BJ (cell line): ENCODE data around the gene SLC2A6. TPM values are rescaled to one million over a fixed set of nuclear protein-coding genes. Genes with fewer than 3 reads are reported as not detected.

Experiments used
- CTCF ChIA-PET: fragments of 350-600 bp; formaldehyde crosslinking; extraction: SDS; loops from one replicate; lab custom pipeline; 2021; ENCODE audit warnings: antibody characterized with exemption, inconsistent platforms; lab: Yijun Ruan, JAX
- POLR2A ChIA-PET: fragments of 300-600 bp; sonication (Branson Sonifier 250); formaldehyde crosslinking; extraction: SDS; loops from one replicate; lab custom pipeline; 2021; ENCODE audit warnings: antibody characterized with exemption; lab: Charles Lee
- DNase-seq: peaks from one replicate; pipeline ENCODE4 v3.0.0-alpha.2; 2011; ENCODE audit warnings: low read depth
- H3K27me3 ChIP-seq: 2 replicates; pipeline ENCODE4 v1.6.0; 2011; ENCODE audit warnings: low read length; ENCODE audit not compliant: control insufficient read depth, insufficient read depth
- H3K36me3 ChIP-seq: 2 replicates; pipeline ENCODE4 v1.5.1; 2011; ENCODE audit warnings: low read length; ENCODE audit not compliant: control insufficient read depth, insufficient read depth
- H3K4me3 ChIP-seq: 2 replicates; pipeline ENCODE4 v1.5.1; 2011; ENCODE audit warnings: low read depth, mild to moderate bottlenecking, control low read depth, low read length
- CTCF ChIP-seq: IDR thresholded peaks from 2 replicates; pipeline ENCODE4 v1.5.1; 2011; ENCODE audit warnings: low read depth, mild to moderate bottlenecking, control low read depth, inconsistent platforms, low read length, moderate library complexity; ENCODE audit not compliant: insufficient read depth
- polyA plus RNA-seq: library from polyadenylated mRNA; depleted of rRNA; stranded (reverse); fragments of >200 nt; gene quantifications from 2 replicates; pipeline ENCODE4 v1.2.3, GENCODE V29; 2011

SLC2A6 gene
- polyA plus RNA-seq, 1 experiment = 9.0 TPM

GRCh38 chr9:133522073-133522910 is 43.4 kb upstream of the SLC2A6 start:
- H3K36me3 ChIP-seq = no peaks in the 10 kb centered on the region
- ChIA-PET CTCF (interaction anchor here (0.9 kb wide), 1 partner anchor 336 kb away, joined by 3 read pairs; no protein-coding TSS in a partner anchor), POLR2A (no interaction called here)
- DNase-seq = no peak
- H3K4me3 ChIP-seq = no peak overlapping the region
- no peak for TF ChIP-seq CTCF
- peaks cover 5% of the 10 kb centered on the region for H3K27me3 ChIP-seq

GRCh38 chr9:133521122-133522072 is 42.5 kb upstream of the SLC2A6 start:
- ChIA-PET POLR2A (no interaction called here), CTCF (no interaction called here)
- Histone ChIP-seq H3K36me3 (no peaks in the 10 kb centered on the region), H3K4me3 (no peak overlapping the region), H3K27me3 (peaks cover 1% of the 10 kb centered on the region)
- no peak for TF ChIP-seq CTCF
- DNase-seq = no peak

GRCh38 chr9:133520121-133520835 is 41.4 kb upstream of the SLC2A6 start:
- Histone ChIP-seq H3K27me3 (peaks cover 1% of the 10 kb centered on the region), H3K36me3 (no peaks in the 10 kb centered on the region), H3K4me3 (no peak overlapping the region)
- no peak for TF ChIP-seq CTCF
- POLR2A ChIA-PET = no interaction called here
- CTCF ChIA-PET = no interaction called here
- DNase-seq = no peak

- H3K36me3 ChIP-seq = no peaks in the 10 kb centered on the region
- ChIA-PET CTCF (no interaction called here), POLR2A (no interaction called here)
- no peak for TF ChIP-seq CTCF
- no peak overlapping the region for H3K4me3 ChIP-seq
- H3K27me3 ChIP-seq = peaks cover 1% of the 10 kb centered on the region
- DNase-seq = no peak
These were observed 40.8 kb upstream of the SLC2A6 start for GRCh38 chr9:133519693-133520092.
